Caco-2 (cell line): Measurements from ENCODE around the gene TP53I13. TPM values are rescaled to one million over a fixed set of nuclear protein-coding genes. Genes with fewer than 3 reads are reported as not detected.

Experiments
- BruUV-seq: library from RNA; stranded (reverse); fragments of 400-500 nt; replicated peaks from 2 replicates; lab custom pipeline; 2021; lab: Mats Ljungman, UMichigan
- CTCF ChIA-PET: fragments of 300-600 bp; sonication (Branson Sonifier 250); formaldehyde crosslinking; loops from one replicate; lab custom pipeline; 2022; ENCODE audit warnings: antibody characterized with exemption; lab: Charles Lee
- POLR2A ChIA-PET: fragments of 300-600 bp; sonication (Branson Sonifier 250); formaldehyde crosslinking; loops from one replicate; lab custom pipeline; 2022; ENCODE audit warnings: antibody characterized with exemption; lab: Charles Lee
- DNase-seq, 2 experiments: peaks; one replicate each; pipeline versions ENCODE4 v3.0.0 to v3.0.0-alpha.2; 2020 to 2022
- H3K27me3 ChIP-seq: replicated peaks from 2 replicates; pipeline ENCODE4 v1.6.0; 2011; ENCODE audit warnings: low read length; ENCODE audit not compliant: control insufficient read depth, insufficient read depth
- H3K36me3 ChIP-seq: 2 replicates; pipeline ENCODE4 v1.5.1; 2011; ENCODE audit warnings: low read length; ENCODE audit not compliant: control insufficient read depth, insufficient read depth
- H3K4me1 ChIP-seq: fragments of 250-450 bp; sonication (Bioruptor Pico); 2 replicates; pipeline ENCODE4 v1.5.1; 2020; ENCODE audit warnings: mild to moderate bottlenecking
- H3K4me3 ChIP-seq: 2 replicates; pipeline ENCODE4 v1.5.1; 2011; ENCODE audit warnings: low read depth, mild to moderate bottlenecking, control low read depth, low read length
- H3K9me3 ChIP-seq: fragments of 250-450 bp; sonication (Bioruptor Pico); 2 replicates; pipeline ENCODE4 v1.5.1; 2020; ENCODE audit warnings: mild to moderate bottlenecking, moderate library complexity
- H3K27ac Mint-ChIP-seq: one replicate; pipeline ENCODE4 v1.8.0; 2022; ENCODE audit warnings: mixed read lengths; ENCODE audit not compliant: unreplicated experiment
- H3K27me3 Mint-ChIP-seq: one replicate; pipeline ENCODE4 v1.8.0; 2022; ENCODE audit warnings: mixed read lengths; ENCODE audit not compliant: insufficient read depth, unreplicated experiment
- H3K36me3 Mint-ChIP-seq: one replicate; pipeline ENCODE4 v1.8.0; 2022; ENCODE audit warnings: mild to moderate bottlenecking, mixed read lengths; ENCODE audit not compliant: insufficient read depth, unreplicated experiment
- H3K4me1 Mint-ChIP-seq: one replicate; pipeline ENCODE4 v1.8.0; 2022; ENCODE audit warnings: low read depth, mixed read lengths; ENCODE audit not compliant: unreplicated experiment
- H3K4me3 Mint-ChIP-seq: one replicate; pipeline ENCODE4 v1.8.0; 2022; ENCODE audit warnings: mild to moderate bottlenecking, moderate library complexity, mixed read lengths; ENCODE audit not compliant: unreplicated experiment
- H3K9me3 Mint-ChIP-seq: one replicate; pipeline ENCODE4 v1.8.0; 2022; ENCODE audit warnings: mixed read lengths; ENCODE audit not compliant: unreplicated experiment
- CTCF ChIP-seq, 2 experiments: fragments of 200-600 bp in 1 of 2; IDR thresholded peaks; 1 replicate in 1 of 2; 2 replicates in 1 of 2; pipeline versions ENCODE4 v1.5.1 to v1.8.0; 2011 to 2022; ENCODE audit warnings: antibody characterized with exemption in 1 of 2, control low read depth in 1 of 2, inconsistent platforms in 1 of 2, low read depth in 1 of 2, low read length in 1 of 2, mild to moderate bottlenecking in 1 of 2, moderate library complexity in 1 of 2; ENCODE audit not compliant: insufficient read depth in 1 of 2, severe bottlenecking in 1 of 2, unreplicated experiment in 1 of 2
- intact Hi-C: fragments of 100-400 bp; cut with micrococcal nuclease; formaldehyde crosslinking; loops from one replicate; pipeline ENCODE4 v1.10.0; 2022; ENCODE audit not compliant: unreplicated experiment
- total RNA-seq: library from RNA; stranded (reverse); gene quantifications from 2 replicates; pipeline ENCODE4 v1.2.3, GENCODE V29; 2022

TP53I13 gene
- total RNA-seq, 1 experiment from 2014 or later = 49.2 TPM

DNA sequence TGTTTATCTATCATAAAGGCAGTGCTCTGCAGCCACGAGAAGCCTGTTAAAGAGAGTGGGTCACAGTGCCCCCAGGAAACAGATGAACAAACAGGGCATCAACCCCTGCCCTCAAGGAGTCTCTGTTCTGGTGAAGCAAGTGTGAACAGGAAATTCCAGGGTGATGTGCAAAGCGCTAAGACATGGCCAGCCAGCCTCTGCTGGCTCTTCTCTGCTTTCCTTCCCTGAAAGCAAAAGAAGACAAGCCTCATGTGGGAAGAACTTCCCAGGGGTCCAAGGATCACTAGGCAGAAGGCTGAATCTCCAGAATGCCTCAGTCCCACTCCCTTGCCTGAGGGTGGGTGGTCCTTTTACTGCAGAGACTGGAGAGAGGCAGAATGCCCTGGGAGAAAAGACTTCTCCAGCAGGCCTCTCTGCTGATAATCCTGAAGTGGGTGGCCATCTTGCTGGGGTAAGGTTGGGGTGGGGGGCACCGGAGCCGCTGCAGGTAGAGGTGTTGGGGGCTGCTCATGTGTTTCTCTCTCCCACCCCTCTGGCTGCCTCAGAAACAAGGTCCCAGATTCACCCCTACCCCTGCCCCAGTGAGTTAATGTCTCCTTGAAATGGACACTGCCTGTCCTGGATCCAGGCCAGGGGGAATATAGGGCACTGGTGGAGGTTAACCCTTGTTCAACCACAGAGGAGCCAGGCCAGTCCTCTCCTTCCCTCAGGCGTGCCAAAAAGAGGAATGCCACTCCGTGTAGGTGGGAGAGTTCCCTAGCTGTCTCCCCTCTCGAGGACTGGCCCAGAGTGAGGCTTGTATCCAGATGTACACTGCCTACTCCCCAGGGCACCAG, 26.8 kb downstream of the TP53I13 start:
- no peak overlapping the region for H3K27ac Mint-ChIP-seq
- peaks cover 8% of the 10 kb centered on the region for H3K36me3 Mint-ChIP-seq
- no peaks in the 10 kb centered on the region for H3K27me3 Mint-ChIP-seq
- H3K4me3 Mint-ChIP-seq = no peak overlapping the region
- no peaks in the 10 kb centered on the region for H3K9me3 Mint-ChIP-seq
- ChIA-PET CTCF (interaction anchor here (0.6 to 5.0 kb wide), 3 partner anchors 22 to 352 kb away, joined by 6 to 69 read pairs (median 9); no protein-coding TSS in a partner anchor), POLR2A (no interaction called here)
- intact Hi-C loops = loop anchor here (10.0 kb wide), 1 partner anchor 61 kb away; no protein-coding TSS in a partner anchor
- BruUV-seq = no TSS peak
- H3K4me3 ChIP-seq = no peak overlapping the region
- H3K27me3 ChIP-seq = no peaks in the 10 kb centered on the region
- H3K36me3 ChIP-seq = no peaks in the 10 kb centered on the region
- no peak for TF ChIP-seq CTCF (IDR thresholded peaks at IDR 0.05; ENCODE audit: insufficient read depth in 1 of 2, low read depth in 1 of 2, low read length in 1 of 2, severe bottlenecking in 1 of 2, unreplicated experiment in 1 of 2)
- H3K9me3 ChIP-seq = no peaks in the 10 kb centered on the region
- H3K4me1 Mint-ChIP-seq = no peaks in the 10 kb centered on the region
- H3K4me1 ChIP-seq = peaks cover 25% of the 10 kb centered on the region
- no peak for DNase-seq

- H3K9me3 ChIP-seq = no peaks in the 10 kb centered on the region
- H3K27ac Mint-ChIP-seq = no peak overlapping the region
- DNase-seq = no peak
- H3K9me3 Mint-ChIP-seq = no peaks in the 10 kb centered on the region
- TF ChIP-seq CTCF (IDR thresholded peaks at IDR 0.05; ENCODE audit: insufficient read depth in 1 of 2, low read depth in 1 of 2, low read length in 1 of 2, severe bottlenecking in 1 of 2, unreplicated experiment in 1 of 2) = no peak
- POLR2A ChIA-PET = interaction anchor here (0.5 kb wide), 1 partner anchor 88 kb away, joined by 9 read pairs; no protein-coding TSS in a partner anchor
- intact Hi-C loops = loop anchor here (10.0 kb wide), 1 partner anchor 61 kb away; no protein-coding TSS in a partner anchor
- peaks cover 22% of the 10 kb centered on the region for H3K4me1 ChIP-seq
- no TSS peak for BruUV-seq
- H3K36me3 ChIP-seq = no peaks in the 10 kb centered on the region
- no peak overlapping the region for H3K4me3 Mint-ChIP-seq
- CTCF ChIA-PET = interaction anchor here (0.6 to 1.7 kb wide), 2 partner anchors 21 to 353 kb away, joined by 6 to 9 read pairs; no protein-coding TSS in a partner anchor
- H3K27me3 Mint-ChIP-seq = no peaks in the 10 kb centered on the region
- H3K4me1 Mint-ChIP-seq = no peaks in the 10 kb centered on the region
- no peak overlapping the region for H3K4me3 ChIP-seq
- H3K27me3 ChIP-seq = no peaks in the 10 kb centered on the region
- peaks cover 6% of the 10 kb centered on the region for H3K36me3 Mint-ChIP-seq
Observed at GRCh38 chr17:29595943-29596774, 27.7 kb downstream of the TP53I13 start.

- Mint-ChIP-seq H3K4me3 (no peak overlapping the region), H3K4me1 (no peaks in the 10 kb centered on the region), H3K27me3 (no peaks in the 10 kb centered on the region), H3K36me3 (no peaks in the 10 kb centered on the region), H3K27ac (no peak overlapping the region), H3K9me3 (no peaks in the 10 kb centered on the region)
- H3K4me3 ChIP-seq = no peak overlapping the region
- TF ChIP-seq CTCF (IDR thresholded peaks at IDR 0.05; ENCODE audit: insufficient read depth in 1 of 2, low read depth in 1 of 2, low read length in 1 of 2, severe bottlenecking in 1 of 2, unreplicated experiment in 1 of 2) = no peak
- no peaks in the 10 kb centered on the region for H3K27me3 ChIP-seq
- no peaks in the 10 kb centered on the region for H3K9me3 ChIP-seq
- peaks cover 22% of the 10 kb centered on the region for H3K4me1 ChIP-seq
- no peaks in the 10 kb centered on the region for H3K36me3 ChIP-seq
- intact Hi-C loops = loop anchor here (10.0 kb wide), 1 partner anchor 62 kb away; no protein-coding TSS in a partner anchor
- CTCF ChIA-PET = interaction anchor here (0.7 to 1.7 kb wide), 2 partner anchors 21 to 227 kb away, joined by 3 to 9 read pairs; no protein-coding TSS in a partner anchor
- no TSS peak for BruUV-seq
- DNase-seq = no peak
- POLR2A ChIA-PET = no interaction called here
Observed at GRCh38 chr17:29596811-29597210, 28.3 kb downstream of the TP53I13 start.
